Mesendoderm (in vitro differentiated cells): ENCODE results near the gene MMP25.

Experiments
- DNase-seq: peaks from one replicate; pipeline ENCODE4 v3.0.0; 2013
- H2AK5ac ChIP-seq: 2 replicates; pipeline ENCODE4 v1.6.1; 2013; ENCODE audit warnings: low read length, inconsistent platforms
- H2BK120ac ChIP-seq: 2 replicates; pipeline ENCODE4 v1.6.1; 2013; ENCODE audit warnings: low read depth, mild to moderate bottlenecking, low read length, moderate library complexity, mixed read lengths
- H2BK15ac ChIP-seq: replicated peaks from 2 replicates; pipeline ENCODE4 v1.6.1; 2013; ENCODE audit warnings: low read depth, mild to moderate bottlenecking, moderate library complexity
- H2BK5ac ChIP-seq: 2 replicates; pipeline ENCODE4 v1.6.1; 2013; ENCODE audit warnings: low read length, inconsistent platforms
- H3K18ac ChIP-seq: 2 replicates; pipeline ENCODE4 v1.6.1; 2013; ENCODE audit warnings: mild to moderate bottlenecking, low read length, mixed read lengths
- H3K23ac ChIP-seq: one replicate; pipeline ENCODE4 v1.6.1; 2013; ENCODE audit warnings: low read length
- H3K27ac ChIP-seq: 2 replicates; pipeline ENCODE4 v1.5.1; 2013; ENCODE audit warnings: low read depth, mild to moderate bottlenecking, inconsistent platforms, low read length, moderate library complexity
- H3K27me3 ChIP-seq: 2 replicates; pipeline ENCODE4 v1.6.1; 2013; ENCODE audit warnings: low read length, control low read depth, mild to moderate bottlenecking, inconsistent platforms; ENCODE audit not compliant: insufficient read depth, poor library complexity
- H3K36me3 ChIP-seq: 2 replicates; pipeline ENCODE4 v1.6.1; 2013; ENCODE audit warnings: low read length, inconsistent platforms; ENCODE audit not compliant: control insufficient read depth, insufficient read depth
- H3K4ac ChIP-seq: one replicate; pipeline ENCODE4 v1.6.1; 2013; ENCODE audit warnings: low read depth, mild to moderate bottlenecking, low read length, moderate library complexity
- H3K4me1 ChIP-seq: 2 replicates; pipeline ENCODE4 v1.6.1; 2013; ENCODE audit warnings: low read depth, low read length, inconsistent platforms; ENCODE audit not compliant: control insufficient read depth
- H3K4me2 ChIP-seq: 2 replicates; pipeline ENCODE4 v1.6.1; 2013; ENCODE audit warnings: low read length
- H3K4me3 ChIP-seq: 2 replicates; pipeline ENCODE4 v1.5.1; 2013; ENCODE audit warnings: mild to moderate bottlenecking, low read length
- H3K56ac ChIP-seq: one replicate; pipeline ENCODE4 v1.6.1; 2013; ENCODE audit warnings: low read length
- H3K79me1 ChIP-seq: 2 replicates; pipeline ENCODE4 v1.6.1; 2013; ENCODE audit warnings: low read length, inconsistent platforms
- H3K79me2 ChIP-seq: 2 replicates; pipeline ENCODE4 v1.6.1; 2013; ENCODE audit warnings: mild to moderate bottlenecking, low read length; ENCODE audit not compliant: control insufficient read depth, insufficient read depth
- H3K9ac ChIP-seq: 2 replicates; pipeline ENCODE4 v1.6.1; 2013; ENCODE audit warnings: low read length, inconsistent platforms
- H4K5ac ChIP-seq: one replicate; pipeline ENCODE4 v1.6.1; 2013; ENCODE audit warnings: low read length
- H4K8ac ChIP-seq: one replicate; pipeline ENCODE4 v1.6.1; 2013; ENCODE audit warnings: low read depth, mild to moderate bottlenecking, control low read depth, low read length, moderate library complexity
- WGBS: extraction: QIAGEN DNeasy Blood & Tissue Kit; methylation state at CpG from one replicate; pipeline ENCODE4 v1.1.7; 2013; ENCODE audit warnings: low lambda C conversion rate, missing lambda C conversion rate; ENCODE audit not compliant: insufficient coverage; ENCODE audit errors: extremely low coverage; 5-methylcytosine and 5-hydroxymethylcytosine counted together

MMP25 gene

GRCh38 chr16:3059041-3059722 lies 12.8 kb downstream of the MMP25 start:
- H3K79me2 ChIP-seq = no peaks in the 10 kb centered on the region
- H3K36me3 ChIP-seq = no peaks in the 10 kb centered on the region
- peak overlapping the region; percentile 62 for H3K4me3 ChIP-seq
- H3K18ac ChIP-seq = peak overlapping the region; percentile 25
- peak; percentile 94 for DNase-seq
- H3K9ac ChIP-seq = peak overlapping the region; percentile 91
- H3K4me2 ChIP-seq = peak overlapping the region; percentile 78
- H3K27ac ChIP-seq = peak overlapping the region; percentile 7
- H2BK120ac ChIP-seq = no peak overlapping the region
- H2BK15ac ChIP-seq = no peak overlapping the region
- no CpG with 5 or more reads among the region's 67 CpGs for WGBS
- peak overlapping the region; percentile 20 for H2BK5ac ChIP-seq
- no peak overlapping the region for H2AK5ac ChIP-seq
- H4K5ac ChIP-seq = no peak overlapping the region
- no peaks in the 10 kb centered on the region for H3K27me3 ChIP-seq
- H3K79me1 ChIP-seq = no peaks in the 10 kb centered on the region
- H3K23ac ChIP-seq = no peak overlapping the region
- no peak overlapping the region for H4K8ac ChIP-seq
- H3K4ac ChIP-seq = no peak overlapping the region
- peak overlapping the region; percentile 96 for H3K56ac ChIP-seq
- H3K4me1 ChIP-seq = no peaks in the 10 kb centered on the region

GRCh38 chr16:3059723-3060242 lies 13.4 kb downstream of the MMP25 start:
- Histone ChIP-seq H3K27me3 (no peaks in the 10 kb centered on the region), H3K4me3 (peak overlapping the region; percentile 27), H4K5ac (no peak overlapping the region), H3K18ac (peak overlapping the region; percentile 1), H2BK120ac (no peak overlapping the region), H3K79me2 (no peaks in the 10 kb centered on the region), H3K4me2 (peak overlapping the region; percentile 45), H3K9ac (peak overlapping the region; percentile 77), H3K4me1 (no peaks in the 10 kb centered on the region), H2AK5ac (no peak overlapping the region), H3K4ac (no peak overlapping the region), H3K79me1 (no peaks in the 10 kb centered on the region), H2BK15ac (no peak overlapping the region), H3K36me3 (no peaks in the 10 kb centered on the region), H4K8ac (no peak overlapping the region), H2BK5ac (peak overlapping the region; percentile 20), H3K56ac (peak overlapping the region; percentile 88), H3K27ac (peak overlapping the region; percentile 7), H3K23ac (no peak overlapping the region)
- WGBS = no CpG with 5 or more reads among the region's 9 CpGs
- DNase-seq = no peak

GRCh38 chr16:3060339-3061127 lies 14.2 kb downstream of the MMP25 start:
- Histone ChIP-seq H3K9ac (no peak overlapping the region), H3K18ac (no peak overlapping the region), H3K79me2 (no peaks in the 10 kb centered on the region), H4K8ac (no peak overlapping the region), H3K36me3 (no peaks in the 10 kb centered on the region), H3K4me1 (no peaks in the 10 kb centered on the region), H3K23ac (no peak overlapping the region), H2AK5ac (no peak overlapping the region), H3K56ac (no peak overlapping the region), H2BK120ac (no peak overlapping the region), H4K5ac (no peak overlapping the region), H3K4ac (no peak overlapping the region), H3K4me2 (no peak overlapping the region), H3K27me3 (no peaks in the 10 kb centered on the region), H3K4me3 (no peak overlapping the region), H2BK5ac (no peak overlapping the region), H3K27ac (no peak overlapping the region), H2BK15ac (no peak overlapping the region), H3K79me1 (no peaks in the 10 kb centered on the region)
- DNase-seq = no peak
- no CpG with 5 or more reads among the region's 14 CpGs for WGBS

- H3K4me1 ChIP-seq = no peaks in the 10 kb centered on the region
- no peaks in the 10 kb centered on the region for H3K36me3 ChIP-seq
- H2AK5ac ChIP-seq = no peak overlapping the region
- H3K27me3 ChIP-seq = no peaks in the 10 kb centered on the region
- no peaks in the 10 kb centered on the region for H3K79me1 ChIP-seq
- no CpG with 5 or more reads among the region's 6 CpGs for WGBS
- H3K4ac ChIP-seq = no peak overlapping the region
- H3K79me2 ChIP-seq = no peaks in the 10 kb centered on the region
- no peak for DNase-seq
- no peak overlapping the region for H2BK5ac ChIP-seq
- no peak overlapping the region for H3K27ac ChIP-seq
- H2BK15ac ChIP-seq = no peak overlapping the region
- H3K9ac ChIP-seq = no peak overlapping the region
- no peak overlapping the region for H3K4me2 ChIP-seq
- no peak overlapping the region for H3K23ac ChIP-seq
- no peak overlapping the region for H4K5ac ChIP-seq
- H4K8ac ChIP-seq = no peak overlapping the region
- H3K56ac ChIP-seq = no peak overlapping the region
- no peak overlapping the region for H3K18ac ChIP-seq
- H2BK120ac ChIP-seq = no peak overlapping the region
- no peak overlapping the region for H3K4me3 ChIP-seq
Measured at GRCh38 chr16:3062553-3062952, 16.2 kb downstream of the MMP25 start.

- Histone ChIP-seq H3K27ac (no peak overlapping the region), H2AK5ac (no peak overlapping the region), H3K27me3 (no peaks in the 10 kb centered on the region), H3K56ac (no peak overlapping the region), H3K4me1 (no peaks in the 10 kb centered on the region), H3K18ac (no peak overlapping the region), H3K36me3 (no peaks in the 10 kb centered on the region), H2BK5ac (no peak overlapping the region), H4K8ac (no peak overlapping the region), H3K4me2 (no peak overlapping the region), H3K79me1 (no peaks in the 10 kb centered on the region), H2BK120ac (no peak overlapping the region), H3K4me3 (no peak overlapping the region), H3K9ac (no peak overlapping the region), H3K23ac (no peak overlapping the region), H2BK15ac (no peak overlapping the region), H3K79me2 (no peaks in the 10 kb centered on the region), H3K4ac (no peak overlapping the region), H4K5ac (no peak overlapping the region)
- no CpG with 5 or more reads among the region's 8 CpGs for WGBS
- DNase-seq = peak; percentile 56
Measured at GRCh38 chr16:3063625-3064386, 17.4 kb downstream of the MMP25 start.
